ENCODE data around the gene SOCS4. TPM values are rescaled to one million over a fixed set of nuclear protein-coding genes. Genes with fewer than 3 reads are reported as not detected.

The SOCS4 gene, protein sequence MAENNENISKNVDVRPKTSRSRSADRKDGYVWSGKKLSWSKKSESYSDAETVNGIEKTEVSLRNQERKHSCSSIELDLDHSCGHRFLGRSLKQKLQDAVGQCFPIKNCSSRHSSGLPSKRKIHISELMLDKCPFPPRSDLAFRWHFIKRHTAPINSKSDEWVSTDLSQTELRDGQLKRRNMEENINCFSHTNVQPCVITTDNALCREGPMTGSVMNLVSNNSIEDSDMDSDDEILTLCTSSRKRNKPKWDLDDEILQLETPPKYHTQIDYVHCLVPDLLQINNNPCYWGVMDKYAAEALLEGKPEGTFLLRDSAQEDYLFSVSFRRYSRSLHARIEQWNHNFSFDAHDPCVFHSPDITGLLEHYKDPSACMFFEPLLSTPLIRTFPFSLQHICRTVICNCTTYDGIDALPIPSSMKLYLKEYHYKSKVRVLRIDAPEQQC
- total RNA-seq (2022; extraction: Qiagen RNA extraction; ENCODE audit: low read depth): 9.3 to 15.8 TPM (median 11.7 TPM) in 5 replicates

DNA sequence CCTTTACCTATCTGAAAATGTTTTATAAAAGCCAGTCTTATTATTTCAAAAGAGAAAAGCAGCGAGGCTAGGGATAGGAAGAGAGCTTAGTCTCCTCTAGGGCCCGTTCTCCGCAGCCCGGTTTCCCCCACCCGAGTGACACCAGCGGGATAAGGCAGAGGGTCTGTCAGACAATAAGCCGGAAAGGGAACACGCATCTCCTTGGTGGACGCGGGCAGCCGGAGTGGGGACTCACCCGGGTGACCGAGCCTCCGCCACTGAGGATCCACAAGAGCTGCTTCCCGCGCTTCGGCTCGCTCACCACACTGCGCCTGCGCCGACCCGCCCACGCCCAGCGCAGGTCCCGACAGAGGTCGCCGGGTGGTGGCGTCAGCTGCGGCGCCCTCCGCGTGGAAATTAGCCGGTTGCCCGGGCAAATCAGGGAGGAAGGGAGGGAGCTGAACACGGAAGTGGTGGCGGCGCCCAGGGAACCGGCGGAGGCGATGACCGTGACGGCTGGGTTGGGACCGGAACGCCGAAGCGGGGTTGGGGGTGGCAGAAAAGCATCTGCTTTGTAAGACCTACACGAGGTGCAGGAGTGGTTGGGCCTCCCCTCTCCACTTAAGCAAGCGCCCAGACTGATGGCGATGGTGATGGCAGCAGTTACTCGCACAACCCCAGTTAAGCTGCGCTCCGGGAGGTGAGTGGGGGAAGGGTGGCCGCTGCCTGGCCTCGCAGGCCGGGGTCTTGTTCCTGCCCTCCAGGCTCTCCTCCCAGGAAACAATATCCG lies at the start of gene SOCS4, which contains the start of gene WDHD1:
SOCS4 (plus strand) TSS at position 444 of the 769 bp plus-strand sequence. CDS start 15,806 bp downstream, outside the sequence.
WDHD1 (minus strand) TSS at position 307 of the 769 bp plus-strand sequence. CDS start 312 bp downstream, outside the sequence.

DNA sequence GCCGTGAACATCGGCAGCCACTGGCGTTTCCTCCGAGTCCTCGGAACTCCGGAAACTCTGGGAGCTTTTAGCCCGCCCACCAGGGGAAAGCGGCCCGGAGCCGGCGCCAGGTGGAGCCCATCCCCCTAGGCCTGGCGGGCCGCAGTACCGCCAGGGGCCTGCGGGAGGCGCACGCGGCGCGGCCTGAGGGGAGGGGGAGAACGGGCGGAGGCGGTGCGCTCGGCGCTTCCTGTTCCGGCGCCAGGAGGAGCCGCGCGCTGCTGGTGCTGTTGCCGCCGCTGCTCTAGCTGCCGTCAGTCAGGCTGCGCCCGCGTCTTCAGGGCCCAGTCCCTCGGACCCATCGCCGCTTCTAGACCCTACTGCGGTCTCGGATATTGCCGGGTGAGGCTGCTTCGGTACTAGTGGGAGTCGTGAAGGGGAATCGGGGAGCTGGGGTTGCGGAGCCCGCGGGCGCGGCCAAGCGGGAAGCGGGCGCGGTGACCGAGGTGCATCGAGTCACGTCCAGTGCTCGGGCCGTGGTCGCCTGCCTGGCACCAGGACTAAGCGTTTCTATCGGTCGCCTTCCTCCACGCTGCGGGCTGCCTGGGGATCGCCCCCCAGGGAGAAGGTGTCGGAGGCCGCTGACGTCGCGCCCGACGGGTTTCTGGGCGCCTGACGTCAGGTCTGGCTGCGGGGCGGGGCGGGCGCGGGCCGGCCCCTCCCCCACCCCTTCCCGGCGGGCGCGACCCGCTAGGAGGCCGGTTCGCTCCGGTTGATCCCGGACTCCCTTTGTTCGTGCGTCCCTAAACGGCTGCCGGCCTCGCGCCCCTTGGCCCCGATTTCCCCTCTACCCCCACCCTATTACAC lies 24.6 kb downstream of the SOCS4 start, which contains the start of gene MAPK1IP1L:
MAPK1IP1L (plus strand) TSS at position 225 of the 846 bp plus-strand sequence. CDS start 10,037 bp downstream, outside the sequence.

Other genes with a start within 250 kb of the SOCS4 start
- gene GCH1, start 124.4 kb upstream of the SOCS4 start, total RNA-seq (2022; extraction: Qiagen RNA extraction; ENCODE audit: low read depth): 3.2 to 4.5 TPM (median 3.8 TPM) in 5 replicates
- gene WDHD1, start 137 bp upstream of the SOCS4 start, total RNA-seq (2022; extraction: Qiagen RNA extraction; ENCODE audit: low read depth): 10.3 to 15.1 TPM (median 13.5 TPM) in 5 replicates
- 93.4 to 121 TPM (median 98.8 TPM) in 5 replicates for gene MAPK1IP1L, start 24.4 kb downstream of the SOCS4 start, total RNA-seq (2022; extraction: Qiagen RNA extraction; ENCODE audit: low read depth)
- 165 to 189 TPM (median 183 TPM) in 5 replicates for gene LGALS3, start 102.0 kb downstream of the SOCS4 start, total RNA-seq (2022; extraction: Qiagen RNA extraction; ENCODE audit: low read depth)
- 28.5 to 38.1 TPM (median 36.4 TPM) in 5 replicates for gene DLGAP5, start 164.3 kb downstream of the SOCS4 start, total RNA-seq (2022; extraction: Qiagen RNA extraction; ENCODE audit: low read depth)
- gene FBXO34, start 244.2 kb downstream of the SOCS4 start, total RNA-seq (2022; extraction: Qiagen RNA extraction; ENCODE audit: low read depth): 11.8 to 17.1 TPM (median 15.8 TPM) in 5 replicates